Effector CD4-positive, alpha-beta T cell (primary cell): ENCODE results near the gene PLA2G4B.

Experiments used
- DNase-seq: peaks from one replicate; pipeline ENCODE4 v3.0.0-alpha.2; 2020

PLA2G4B gene

GRCh38 chr15:41872166-41872747 lies 33.6 kb downstream of the PLA2G4B start:
- DNase-seq: no peak

DNA sequence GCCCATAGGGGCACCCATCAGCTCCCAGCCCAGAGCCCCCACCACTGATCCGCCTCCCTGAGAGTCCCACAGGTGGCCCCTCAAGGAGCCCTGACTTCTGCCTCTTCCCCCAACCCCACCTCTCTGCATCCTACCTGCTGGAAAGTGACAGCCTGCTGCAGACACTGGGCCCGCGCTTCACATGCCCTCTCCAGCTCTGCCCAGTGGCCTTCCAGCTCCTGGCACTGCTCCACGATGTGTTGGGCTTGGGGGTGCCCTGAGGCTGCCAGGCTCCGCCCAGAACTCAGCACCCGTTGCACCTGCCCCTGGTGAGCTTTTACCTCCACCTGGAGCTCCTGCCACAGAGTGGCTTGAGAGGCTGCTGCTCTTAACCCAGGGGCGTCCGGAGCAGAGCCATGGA lies 35.1 kb downstream of the PLA2G4B start:
- DNase-seq: no peak

DNA sequence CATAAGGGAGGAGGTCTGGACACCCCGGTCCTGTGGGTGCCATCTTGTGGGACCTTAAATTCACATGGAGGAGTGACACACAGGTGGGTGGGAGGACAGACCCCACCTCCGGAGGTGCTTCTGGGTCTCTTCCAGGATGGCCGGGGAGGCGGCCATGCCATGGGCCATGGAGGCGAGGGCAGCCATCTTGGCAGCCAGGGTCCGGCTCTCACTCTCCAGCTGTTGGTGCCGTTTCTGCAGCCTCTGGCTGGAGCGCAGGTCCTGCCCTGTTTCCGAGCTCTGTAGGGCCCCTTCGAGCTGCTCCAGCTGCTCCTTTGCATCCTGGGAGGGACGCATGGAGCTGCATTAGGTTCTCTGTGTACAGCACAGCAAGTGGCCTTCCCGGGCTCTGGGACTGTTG lies 36.1 kb downstream of the PLA2G4B start:
- no peak for DNase-seq

DNA sequence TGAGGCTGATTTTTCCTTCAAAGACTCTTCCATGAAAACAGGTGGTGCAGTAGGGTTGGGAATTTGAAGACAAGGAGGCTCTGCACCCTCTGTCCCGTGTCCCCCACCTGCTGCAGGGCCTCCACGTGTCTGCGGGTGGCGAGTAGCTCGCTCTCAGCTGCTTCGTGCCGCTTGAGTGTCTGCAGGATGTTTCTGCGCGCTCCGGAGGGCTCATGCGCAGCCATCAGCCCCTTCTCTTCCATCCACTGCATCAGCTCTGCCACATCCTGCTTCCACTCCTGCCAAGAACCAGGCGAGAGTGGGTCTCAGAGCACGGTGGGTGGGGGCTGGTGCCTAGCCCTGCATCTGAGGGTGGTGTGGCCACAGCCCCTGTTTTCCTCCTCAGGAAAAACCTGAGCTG lies 37.4 kb downstream of the PLA2G4B start:
- DNase-seq: no peak

- no peak for DNase-seq
Observed at GRCh38 chr15:41876689-41877088, 38.0 kb downstream of the PLA2G4B start.

DNA sequence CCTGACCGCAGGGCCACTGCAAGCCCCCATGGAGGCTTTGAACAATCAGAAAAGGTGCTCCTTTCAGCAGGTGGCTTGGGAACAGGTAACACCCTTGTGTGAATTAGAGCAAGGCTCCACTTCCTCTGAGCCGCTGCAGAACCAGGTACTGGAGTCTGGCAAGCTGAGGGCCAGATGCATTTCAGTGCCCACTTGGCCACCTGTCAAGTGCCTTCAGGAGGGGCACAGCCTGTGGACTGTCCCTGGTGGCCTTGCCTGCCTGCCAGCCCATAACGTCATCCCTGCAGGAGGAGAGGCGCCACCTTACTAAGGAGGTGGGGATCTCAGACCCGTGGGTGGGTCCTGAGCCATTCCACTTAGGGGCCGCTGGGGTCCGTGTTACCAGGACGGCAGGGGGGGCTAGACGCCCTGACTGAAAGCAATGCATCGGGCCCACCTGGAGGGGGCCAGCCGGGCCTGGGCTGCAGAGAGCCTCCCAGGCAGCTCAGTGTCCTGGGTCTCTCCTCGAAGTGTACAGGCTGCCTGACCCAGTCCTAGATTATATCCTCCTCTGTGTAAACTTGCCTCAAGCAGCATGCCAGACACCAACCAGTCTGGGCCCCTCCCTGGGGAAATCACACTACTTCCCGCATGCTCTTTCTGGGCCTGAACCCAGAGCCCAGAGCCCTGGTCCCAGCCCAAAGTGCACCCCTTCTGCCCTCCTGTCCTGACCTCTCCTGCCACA lies 39.1 kb downstream of the PLA2G4B start:
- no peak for DNase-seq

- DNase-seq: no peak
Observed at GRCh38 chr15:41878355-41878699, 39.7 kb downstream of the PLA2G4B start.

DNA sequence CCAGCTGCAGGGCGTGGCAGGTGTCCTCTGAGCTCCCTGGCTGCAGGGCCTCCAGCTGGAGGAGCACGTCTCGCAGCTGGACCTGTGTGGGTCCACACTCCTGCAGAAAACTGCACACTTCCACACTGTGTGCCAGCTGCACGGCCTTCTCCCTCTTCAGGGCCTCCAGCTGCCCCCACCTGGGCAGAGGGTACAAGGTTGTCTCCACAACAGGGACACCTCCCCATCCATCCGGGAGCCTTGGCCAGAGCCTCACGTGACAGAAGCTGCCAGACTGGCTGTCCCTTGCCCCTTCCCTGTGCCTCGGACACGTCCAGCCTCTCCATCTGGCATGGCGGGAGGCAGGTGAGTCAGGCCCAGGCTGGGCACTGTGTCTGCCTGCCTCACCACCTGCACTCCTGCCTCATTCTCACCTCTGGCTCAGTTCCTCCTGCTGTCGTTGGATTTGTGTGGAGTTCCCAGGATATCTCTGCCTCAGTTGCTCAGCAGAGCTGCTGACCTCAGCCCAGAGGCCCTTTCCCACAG lies 40.7 kb downstream of the PLA2G4B start:
- no peak for DNase-seq

- no peak for DNase-seq
Observed at GRCh38 chr15:41880156-41880877, 41.7 kb downstream of the PLA2G4B start.

DNA sequence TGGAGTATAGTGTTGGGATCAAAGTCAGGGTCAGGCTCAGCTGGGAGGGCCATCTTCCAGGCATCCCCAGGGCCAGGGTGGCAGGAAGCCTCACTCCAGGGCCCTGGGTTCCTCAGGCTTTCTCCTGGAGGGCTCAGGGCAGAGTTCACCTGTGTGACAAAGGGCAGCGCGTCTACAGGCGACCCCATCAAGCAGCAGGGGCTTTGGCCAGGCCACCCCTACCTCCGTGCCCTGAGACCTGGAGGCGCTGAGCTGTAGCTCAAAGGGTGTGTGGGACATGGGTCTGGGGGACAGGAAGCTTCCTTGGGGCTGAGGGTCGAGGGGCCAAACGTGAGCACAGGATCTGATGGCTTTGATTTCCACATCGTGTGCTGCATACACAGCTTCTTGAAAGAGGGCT lies 42.4 kb downstream of the PLA2G4B start:
- no peak for DNase-seq

- DNase-seq: no peak
Observed at GRCh38 chr15:41881550-41881919, 42.9 kb downstream of the PLA2G4B start.

- no peak for DNase-seq
Observed at GRCh38 chr15:41881920-41882688, 43.5 kb downstream of the PLA2G4B start.

DNA sequence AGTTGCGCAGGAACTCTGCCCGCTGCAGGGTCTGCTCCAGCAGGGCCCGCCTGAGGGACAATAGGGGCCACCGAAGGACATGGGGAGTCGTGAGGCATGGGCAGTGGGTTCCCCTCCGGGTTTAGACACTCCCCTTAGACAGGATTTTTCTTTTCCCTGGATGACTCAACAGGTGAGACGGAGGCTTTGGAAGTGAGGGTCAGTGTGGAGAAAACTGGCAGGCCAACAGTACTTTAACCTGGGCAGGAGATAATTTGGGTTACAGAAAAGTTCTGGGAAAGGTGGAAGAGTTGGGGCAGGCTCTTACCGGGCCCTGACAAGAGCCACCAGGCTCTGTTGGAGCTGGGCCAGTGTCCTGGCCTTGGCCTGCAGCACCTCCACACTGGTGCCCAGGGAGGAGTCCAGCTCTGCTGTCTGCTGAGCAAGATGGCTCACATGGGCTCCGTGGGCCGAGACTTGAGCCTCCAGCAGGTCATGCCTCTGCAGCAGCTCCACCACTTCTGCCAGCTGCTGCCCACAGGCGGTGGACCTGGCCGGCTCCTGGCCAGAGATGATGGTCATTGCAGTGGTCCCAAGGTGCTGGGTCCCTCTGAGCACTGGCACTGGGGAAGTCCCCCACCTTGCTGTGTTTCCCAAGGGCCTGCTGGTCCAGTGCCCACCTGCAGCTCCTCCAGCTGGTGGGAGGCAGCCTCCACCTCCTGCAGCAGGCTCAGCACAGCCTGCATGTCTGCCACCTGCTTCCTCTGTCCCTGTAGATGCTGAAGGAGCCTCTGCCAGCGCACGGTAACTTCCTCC lies 44.2 kb downstream of the PLA2G4B start:
- DNase-seq: no peak

DNA sequence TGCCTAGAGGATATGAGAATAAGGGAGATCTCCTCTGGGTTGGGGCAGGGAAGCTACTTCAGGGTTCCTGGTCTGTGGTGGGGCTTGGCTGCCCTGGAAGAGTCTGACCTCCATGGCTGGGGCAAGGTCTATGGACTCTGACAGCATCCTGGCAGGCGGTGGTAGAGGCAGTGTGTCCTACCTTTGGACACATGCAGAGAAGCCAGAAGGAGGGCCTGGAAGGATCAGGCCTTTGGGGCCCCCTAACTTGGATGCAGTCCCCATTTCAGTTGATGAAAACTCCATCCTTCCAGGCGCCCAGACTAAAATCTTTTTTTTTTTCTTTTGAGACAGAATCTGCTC lies 44.8 kb downstream of the PLA2G4B start:
- no peak for DNase-seq

GRCh38 chr15:41884458-41884857 lies 45.8 kb downstream of the PLA2G4B start:
- DNase-seq: no peak

GRCh38 chr15:41885321-41885720 lies 46.7 kb downstream of the PLA2G4B start:
- DNase-seq: no peak

DNA sequence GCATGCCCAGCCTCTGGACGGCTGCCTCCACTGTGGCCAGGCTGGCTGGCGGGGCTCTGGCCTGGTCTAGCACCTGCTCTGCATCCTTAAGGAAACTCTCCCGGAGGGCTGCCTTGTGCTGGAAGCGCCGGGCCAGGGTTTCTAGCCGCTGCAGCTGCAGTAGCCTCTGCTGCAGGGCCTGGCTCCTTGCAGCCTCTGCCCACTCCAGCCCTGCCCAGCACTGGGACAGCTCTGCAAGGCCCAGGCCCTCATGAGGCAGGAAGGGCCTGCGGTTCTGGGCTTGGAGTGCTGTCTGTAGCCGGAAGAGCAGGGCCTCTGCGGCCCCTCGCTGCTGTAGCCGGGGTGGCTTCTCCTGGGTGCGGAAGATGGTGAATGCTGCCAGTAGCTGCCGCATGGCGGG lies 47.2 kb downstream of the PLA2G4B start:
- no peak for DNase-seq

- DNase-seq: no peak
Observed at GRCh38 chr15:41886741-41887140, 48.1 kb downstream of the PLA2G4B start.

- DNase-seq: no peak
Observed at GRCh38 chr15:41887161-41887560, 48.5 kb downstream of the PLA2G4B start.

DNA sequence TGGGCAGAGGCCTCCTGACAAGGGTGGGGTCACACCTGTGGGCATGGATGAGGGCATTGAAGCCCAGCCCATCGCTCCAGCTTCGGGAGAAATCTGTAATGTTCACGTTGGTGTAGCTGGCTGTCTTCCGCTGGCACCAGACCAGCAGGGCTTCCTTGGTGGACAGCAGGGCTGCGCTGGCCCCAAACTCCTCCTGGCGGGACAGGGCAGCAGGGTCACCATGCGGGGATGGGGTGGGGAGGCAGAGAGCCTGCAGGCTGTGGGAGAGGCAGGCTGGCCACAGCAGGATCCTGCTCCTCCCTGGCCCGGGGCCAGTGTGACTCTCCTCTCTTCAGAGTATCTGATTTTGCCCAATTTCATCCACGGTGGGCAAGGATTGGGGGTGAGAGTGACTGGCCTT lies 49.2 kb downstream of the PLA2G4B start:
- no peak for DNase-seq

DNA sequence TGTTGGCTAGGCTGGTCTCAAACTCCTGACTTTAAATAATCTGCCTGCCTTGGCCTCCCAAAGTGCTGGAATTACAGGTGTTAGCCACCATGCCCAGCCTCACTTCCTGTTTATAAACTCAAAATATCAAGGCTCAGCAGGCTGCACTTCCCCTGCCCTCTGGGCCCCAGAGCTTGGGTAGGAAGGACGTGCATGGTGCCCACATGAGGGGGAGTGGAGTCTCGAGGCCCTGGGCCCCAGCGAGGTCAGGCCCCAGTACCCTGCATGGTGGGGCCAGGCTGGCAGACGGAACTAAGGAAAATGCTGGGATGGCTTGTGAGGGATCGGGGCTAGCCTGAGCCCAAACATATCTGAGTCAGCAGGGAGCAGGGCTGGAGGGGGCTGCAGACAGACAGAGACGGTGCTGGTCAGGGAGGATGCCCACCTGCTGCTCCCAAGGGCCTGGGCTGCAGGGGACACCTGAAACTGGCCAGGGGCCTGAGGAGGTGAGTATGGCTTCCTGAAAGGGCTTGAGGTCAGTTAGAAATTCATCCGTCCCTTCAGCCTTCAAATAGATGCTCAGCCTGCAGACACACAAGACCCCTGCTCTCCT lies 50.1 kb downstream of the PLA2G4B start:
- no peak for DNase-seq

GRCh38 chr15:41890050-41890690 lies 51.5 kb downstream of the PLA2G4B start:
- DNase-seq: no peak
